ENCODE data around the gene BMP2.

BMP2 gene

DNA sequence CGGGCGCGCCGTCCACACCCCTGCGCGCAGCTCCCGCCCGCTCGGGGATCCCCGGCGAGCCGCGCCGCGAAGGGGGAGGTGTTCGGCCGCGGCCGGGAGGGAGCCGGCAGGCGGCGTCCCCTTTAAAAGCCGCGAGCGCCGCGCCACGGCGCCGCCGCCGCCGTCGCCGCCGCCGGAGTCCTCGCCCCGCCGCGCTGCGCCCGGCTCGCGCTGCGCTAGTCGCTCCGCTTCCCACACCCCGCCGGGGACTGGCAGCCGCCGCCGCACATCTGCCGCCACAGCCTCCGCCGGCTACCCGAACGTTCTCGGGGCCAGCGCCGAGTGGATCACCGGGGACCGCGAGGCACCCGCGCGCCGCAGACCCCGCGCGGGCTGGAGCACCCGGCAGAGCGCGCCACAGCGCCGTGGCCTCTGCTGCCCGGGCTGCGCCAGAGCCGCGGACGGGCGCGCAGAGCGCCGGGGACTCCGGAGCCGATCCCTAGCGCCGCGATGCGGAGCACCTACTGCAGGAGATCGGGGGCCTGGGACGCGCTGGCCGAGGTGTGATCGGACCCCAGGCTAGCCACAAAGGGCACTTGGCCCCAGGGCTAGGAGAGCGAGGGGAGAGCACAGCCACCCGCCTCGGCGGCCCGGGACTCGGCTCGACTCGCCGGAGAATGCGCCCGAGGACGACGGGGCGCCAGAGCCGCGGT is at the start of gene BMP2:
Gene BMP2, plus strand, starts transcription at position 151 of the 692 bp plus-strand sequence. CDS start 2,441 bp downstream, outside the sequence.
- DNase-seq (ENCODE audit: low spot score): peak; percentile 86
- TF ChIP-seq, protein P1, sequence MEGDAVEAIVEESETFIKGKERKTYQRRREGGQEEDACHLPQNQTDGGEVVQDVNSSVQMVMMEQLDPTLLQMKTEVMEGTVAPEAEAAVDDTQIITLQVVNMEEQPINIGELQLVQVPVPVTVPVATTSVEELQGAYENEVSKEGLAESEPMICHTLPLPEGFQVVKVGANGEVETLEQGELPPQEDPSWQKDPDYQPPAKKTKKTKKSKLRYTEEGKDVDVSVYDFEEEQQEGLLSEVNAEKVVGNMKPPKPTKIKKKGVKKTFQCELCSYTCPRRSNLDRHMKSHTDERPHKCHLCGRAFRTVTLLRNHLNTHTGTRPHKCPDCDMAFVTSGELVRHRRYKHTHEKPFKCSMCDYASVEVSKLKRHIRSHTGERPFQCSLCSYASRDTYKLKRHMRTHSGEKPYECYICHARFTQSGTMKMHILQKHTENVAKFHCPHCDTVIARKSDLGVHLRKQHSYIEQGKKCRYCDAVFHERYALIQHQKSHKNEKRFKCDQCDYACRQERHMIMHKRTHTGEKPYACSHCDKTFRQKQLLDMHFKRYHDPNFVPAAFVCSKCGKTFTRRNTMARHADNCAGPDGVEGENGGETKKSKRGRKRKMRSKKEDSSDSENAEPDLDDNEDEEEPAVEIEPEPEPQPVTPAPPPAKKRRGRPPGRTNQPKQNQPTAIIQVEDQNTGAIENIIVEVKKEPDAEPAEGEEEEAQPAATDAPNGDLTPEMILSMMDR (IDR thresholded peaks at IDR 0.05; ENCODE audit: extremely low read depth, missing control alignments): no peak

DNA sequence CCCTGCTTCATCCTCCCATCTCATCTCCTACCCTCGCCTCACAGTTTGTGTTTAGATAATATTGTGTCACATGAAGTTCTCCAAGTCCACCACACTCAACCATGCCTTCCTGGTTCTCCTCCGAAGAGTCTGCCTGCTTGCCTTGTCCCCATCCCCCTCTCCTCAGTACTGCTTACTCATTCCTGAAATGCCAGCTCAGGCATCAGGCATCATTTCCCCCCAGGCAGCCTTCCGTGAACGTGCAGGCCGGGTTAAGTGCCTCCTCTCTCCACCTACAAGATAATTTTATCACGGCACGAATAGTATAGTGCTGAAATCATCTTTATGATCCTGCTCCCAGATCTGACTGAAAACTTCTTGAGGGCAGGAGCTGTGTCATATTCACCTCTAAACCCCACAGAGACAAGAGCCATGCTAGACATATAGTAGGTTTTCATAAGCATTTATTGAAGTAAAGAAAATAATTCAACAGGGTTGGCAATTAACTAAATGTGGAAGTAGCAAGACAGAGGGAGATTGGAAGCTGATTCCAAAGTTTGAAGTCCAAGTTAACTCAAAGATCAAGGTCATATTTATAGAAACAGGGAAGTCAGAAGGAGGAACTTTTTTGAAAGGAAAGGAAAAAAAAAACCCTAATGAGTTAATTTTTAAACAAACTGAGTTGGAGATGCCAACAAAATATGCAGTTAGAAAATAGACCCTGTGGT is 48.7 kb upstream of the BMP2 start:
- DNase-seq (ENCODE audit: low spot score): no peak

DNA sequence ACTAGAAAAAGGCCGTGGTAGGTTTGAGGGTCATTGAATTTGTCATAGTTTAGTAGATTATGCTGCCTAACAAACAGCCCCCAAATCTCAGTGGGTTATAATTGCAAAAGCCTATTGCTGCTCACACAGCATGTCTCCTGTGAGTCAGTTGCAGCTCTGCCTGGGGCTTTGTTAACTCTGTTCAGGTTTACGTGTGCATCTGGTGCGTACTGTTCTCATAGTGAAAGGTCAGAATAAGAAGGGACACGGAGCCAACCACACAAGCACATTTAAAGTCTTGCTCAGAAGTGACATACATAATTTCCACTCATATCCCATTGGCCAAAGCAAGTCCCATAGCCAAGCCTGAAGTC is 48.1 kb upstream of the BMP2 start:
- TF ChIP-seq, protein P1 (IDR thresholded peaks at IDR 0.05; ENCODE audit: extremely low read depth, missing control alignments): no peak

More for the DNA sequence above, 48.7 kb upstream of the BMP2 start:
- TF ChIP-seq, protein P1 (IDR thresholded peaks at IDR 0.05; ENCODE audit: extremely low read depth, missing control alignments): no peak

DNA sequence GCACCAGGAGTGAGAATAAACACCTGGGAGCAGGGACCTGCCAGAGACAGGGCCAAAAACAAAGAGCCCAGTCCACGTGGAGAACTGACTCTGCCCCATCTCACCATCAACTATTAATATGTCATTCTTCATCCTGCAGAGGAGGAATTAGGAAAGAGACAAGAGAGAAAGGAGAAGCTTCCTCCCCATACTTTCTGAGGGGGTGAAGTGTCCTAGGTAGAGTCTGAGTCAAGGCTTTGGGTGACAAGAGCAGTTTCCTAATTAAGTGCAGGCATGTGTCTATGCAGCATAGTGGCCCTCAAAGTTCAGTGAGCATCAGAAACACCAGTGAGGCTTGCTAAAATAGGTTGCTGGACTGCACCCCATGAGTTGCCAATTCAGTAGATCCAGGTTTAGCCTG is 40.7 kb upstream of the BMP2 start:
- TF ChIP-seq, protein P1 (IDR thresholded peaks at IDR 0.05; ENCODE audit: extremely low read depth, missing control alignments): no peak
- no peak for DNase-seq (ENCODE audit: low spot score)

More for the DNA sequence above, 48.1 kb upstream of the BMP2 start:
- DNase-seq (ENCODE audit: low spot score): no peak

- TF ChIP-seq, protein P1 (IDR thresholded peaks at IDR 0.05; ENCODE audit: extremely low read depth, missing control alignments): no peak
- DNase-seq (ENCODE audit: low spot score): no peak
Observed at GRCh38 chr20:6730672-6731328, 36.7 kb upstream of the BMP2 start.

GRCh38 chr20:6732001-6732447 is 35.5 kb upstream of the BMP2 start:
- no peak for DNase-seq (ENCODE audit: low spot score)
- TF ChIP-seq, protein P1 (IDR thresholded peaks at IDR 0.05; ENCODE audit: extremely low read depth, missing control alignments): no peak

DNA sequence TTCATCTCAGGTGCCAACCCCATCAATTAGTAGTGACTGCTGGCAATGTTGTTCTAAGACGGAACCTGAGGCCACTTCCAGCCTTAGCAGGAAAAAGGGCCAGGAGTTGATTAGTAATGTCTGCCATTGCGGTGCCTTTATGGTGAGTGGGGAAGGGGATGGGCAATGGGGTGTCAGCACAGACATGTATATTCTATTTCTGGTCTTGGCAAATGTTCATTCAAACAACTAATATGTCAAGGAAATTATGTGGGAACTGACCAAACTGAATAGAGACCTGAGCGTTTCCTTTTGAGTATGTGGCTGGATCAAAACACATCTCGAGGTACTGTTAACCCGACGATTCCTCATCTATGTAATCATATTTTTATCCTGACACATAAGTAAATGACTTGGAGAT is 34.6 kb upstream of the BMP2 start:
- no peak for DNase-seq (ENCODE audit: low spot score)
- TF ChIP-seq, protein P1 (IDR thresholded peaks at IDR 0.05; ENCODE audit: extremely low read depth, missing control alignments): no peak

Measured in GM20000 (cell line).